COLO668 (cell line): ENCODE measurements around the gene DTX3L.
"Not testable (repeated sequence)": the region's sequence is repeated elsewhere in the genome, so short reads cannot be mapped to it uniquely, and the experiment has no call there.

Experiments
- DNase-seq: peaks from one replicate; lab custom pipeline; 2025; ENCODE audit not compliant: unreplicated experiment; lab: John Stamatoyannopoulos, UW

The DTX3L gene

DNA sequence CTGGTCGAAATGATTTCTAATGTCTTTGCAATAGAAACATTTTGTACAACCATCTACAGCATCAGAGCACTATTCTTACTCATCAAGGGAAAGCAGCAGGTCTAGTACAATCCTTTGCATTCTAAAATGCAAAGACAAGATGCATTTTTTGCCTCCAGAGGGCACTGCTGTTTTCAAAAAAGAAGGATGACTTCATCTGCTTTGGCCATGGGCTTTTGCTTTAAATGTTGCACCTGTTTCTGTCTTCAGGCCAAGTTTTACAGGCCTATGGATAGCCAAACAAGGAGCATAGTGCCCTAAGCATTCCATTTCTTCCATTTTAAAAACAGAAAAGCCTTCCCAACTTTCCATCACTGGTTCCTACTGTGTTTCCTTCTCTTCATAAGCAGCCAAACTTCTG, 3.5 kb upstream of the DTX3L start:
- peak; percentile 23 for DNase-seq

GRCh38 chr3:122562923-122563716, 1.0 kb upstream of the DTX3L start:
- no peak for DNase-seq

DNA sequence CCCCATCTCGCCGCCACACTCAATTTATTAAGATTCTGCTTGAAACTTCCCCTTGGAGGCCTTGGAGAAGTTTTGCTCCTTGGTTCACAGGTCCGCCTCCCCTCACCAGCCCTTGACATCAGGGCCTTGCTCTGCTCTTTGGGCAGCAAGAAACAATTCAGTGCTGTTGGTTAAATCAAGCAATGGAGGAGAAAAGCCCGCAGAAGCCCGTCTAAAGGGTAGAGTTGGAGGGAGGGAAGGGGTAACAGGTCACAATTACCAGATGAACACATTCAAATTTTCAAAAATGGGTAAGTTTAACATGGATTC, 467 bp upstream of the DTX3L start:
- no peak for DNase-seq

GRCh38 chr3:122568131-122568530, 4.0 kb downstream of the DTX3L start:
- DNase-seq: not testable (repeated sequence)

GRCh38 chr3:122568755-122569154, 4.6 kb downstream of the DTX3L start:
- no peak for DNase-seq

- peak; percentile 2 for DNase-seq
These were observed 8.8 kb downstream of the DTX3L start for GRCh38 chr3:122572940-122573412.

GRCh38 chr3:122576174-122576940, 12.2 kb downstream of the DTX3L start:
- no peak for DNase-seq

- DNase-seq: no peak
These were observed 13.4 kb downstream of the DTX3L start, which contains the start of gene PARP15 for GRCh38 chr3:122577409-122578031. PARP15 (plus strand) TSS chr3:122577650; CDS start chr3:122577668, 18 bp downstream.

DNA sequence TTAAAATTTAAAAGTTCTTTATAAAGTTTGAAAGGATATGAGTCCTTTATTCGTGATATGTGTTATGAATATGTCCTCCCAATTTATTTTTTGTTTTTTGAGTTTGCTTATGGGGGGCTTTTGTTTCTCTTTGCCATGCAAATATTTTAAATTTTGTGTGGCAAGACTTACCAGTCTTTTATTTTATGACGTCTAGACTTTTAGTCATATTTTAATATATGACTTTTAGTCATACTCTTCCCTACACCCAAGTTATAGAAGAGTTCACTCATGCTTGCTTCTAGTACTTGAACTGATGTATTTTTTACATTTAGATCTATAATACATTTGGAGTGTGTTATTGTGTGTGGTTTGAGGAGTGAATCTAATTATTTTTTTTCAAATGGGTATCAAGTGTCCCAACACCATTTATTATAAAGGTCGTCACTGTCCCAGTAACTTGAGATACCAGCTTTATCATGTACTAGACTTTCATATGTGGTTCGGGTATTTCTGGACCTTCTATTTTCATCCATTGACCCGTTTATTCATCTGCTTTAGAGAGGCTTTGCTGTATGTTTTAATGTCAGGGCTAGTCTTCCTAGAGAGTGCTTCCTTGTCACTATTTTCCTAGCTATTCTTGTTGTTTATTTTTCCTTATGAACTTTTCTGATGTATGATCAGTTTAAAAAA, 14.1 kb downstream of the DTX3L start:
- no peak for DNase-seq

GRCh38 chr3:122580470-122580869, 16.3 kb downstream of the DTX3L start:
- no peak for DNase-seq

DNA sequence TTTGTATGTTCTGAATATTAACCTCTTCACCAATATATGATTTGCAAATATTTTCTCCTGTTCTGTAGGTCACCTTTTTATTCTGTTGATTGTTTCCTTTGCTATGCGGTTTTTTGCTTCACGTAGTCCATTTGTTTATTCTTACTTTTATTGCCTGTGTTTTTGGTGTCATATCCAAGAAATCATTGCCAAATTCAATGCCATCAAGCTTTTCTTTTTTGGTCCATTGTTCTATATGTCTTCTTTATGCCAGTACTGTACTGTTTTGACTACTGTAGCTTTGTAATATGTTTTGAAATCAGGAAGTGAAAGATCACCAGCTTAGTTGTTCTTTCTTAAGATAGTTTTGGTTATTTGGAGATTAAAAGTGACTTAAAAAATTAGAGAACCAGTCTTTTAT, 17.5 kb downstream of the DTX3L start:
- DNase-seq: no peak

DNA sequence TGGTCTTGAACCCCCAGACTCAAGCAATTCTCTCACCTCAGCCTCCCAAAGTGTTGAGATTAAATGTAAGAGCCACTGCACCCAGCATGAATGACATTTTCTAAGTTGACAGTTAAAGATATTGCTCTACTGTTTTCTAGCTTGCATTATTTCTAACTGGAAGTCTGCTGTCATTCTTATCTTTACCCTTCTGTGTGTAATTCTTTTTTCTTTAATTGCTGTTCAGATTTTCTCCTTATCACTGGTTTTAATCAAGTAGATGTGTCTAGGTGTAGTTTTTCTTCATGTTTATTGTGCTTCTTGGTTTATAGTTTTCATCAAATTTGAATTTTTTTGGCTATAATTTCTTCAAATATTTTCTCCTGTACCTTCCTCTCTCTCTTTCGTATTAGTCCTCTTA, 18.3 kb downstream of the DTX3L start:
- no peak for DNase-seq

DNA sequence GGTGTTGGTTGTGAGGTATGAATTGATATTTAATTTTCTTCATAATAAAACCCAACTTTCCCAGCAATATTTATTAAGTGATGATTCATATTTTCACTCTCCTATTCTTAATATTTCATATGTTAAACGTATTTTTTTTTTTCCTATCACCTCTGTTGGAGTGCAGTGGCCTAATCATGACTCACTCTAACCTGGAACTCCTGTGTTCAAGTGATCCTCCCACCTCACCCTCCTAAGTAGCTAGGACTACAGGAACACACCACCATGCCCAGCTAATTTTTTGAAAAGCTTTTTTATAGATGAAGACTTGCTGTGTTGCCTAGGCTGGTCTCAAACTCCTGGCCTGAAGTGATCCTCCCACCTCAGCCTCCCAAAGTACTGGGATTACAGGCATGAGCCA, 22.0 kb downstream of the DTX3L start:
- DNase-seq: no peak

DNA sequence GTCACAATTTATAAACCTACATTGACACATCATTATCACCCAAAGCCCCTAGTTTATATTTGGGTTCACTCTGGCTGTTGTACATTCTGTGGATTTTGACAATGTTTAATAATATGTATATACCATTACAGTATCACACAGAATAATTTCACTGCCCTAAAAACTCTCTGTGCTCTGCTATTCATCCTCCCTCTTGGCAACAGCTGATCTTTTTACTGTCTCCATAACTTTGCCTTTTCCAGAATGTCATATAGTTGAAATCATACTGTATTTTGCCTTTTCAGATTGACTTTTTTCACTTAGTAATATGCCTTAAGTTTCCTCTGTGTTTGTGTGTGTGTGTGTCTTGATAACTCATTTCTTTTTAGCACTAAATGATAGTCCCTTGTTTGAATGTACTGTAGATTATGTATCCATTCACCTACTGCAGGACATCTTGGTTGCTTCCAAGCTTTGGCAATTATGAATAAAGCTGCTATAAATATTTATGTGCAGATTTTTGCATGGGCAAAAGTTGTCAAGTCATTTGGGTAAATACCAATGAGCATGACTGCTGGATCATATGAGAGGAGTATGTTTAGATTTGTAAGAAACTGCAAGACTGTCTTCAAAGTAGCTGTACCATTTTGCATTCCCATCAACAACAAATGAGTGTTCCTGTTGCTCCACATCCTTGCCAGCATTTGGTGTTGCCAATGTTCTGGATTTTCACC, 22.8 kb downstream of the DTX3L start:
- DNase-seq: no peak

DNA sequence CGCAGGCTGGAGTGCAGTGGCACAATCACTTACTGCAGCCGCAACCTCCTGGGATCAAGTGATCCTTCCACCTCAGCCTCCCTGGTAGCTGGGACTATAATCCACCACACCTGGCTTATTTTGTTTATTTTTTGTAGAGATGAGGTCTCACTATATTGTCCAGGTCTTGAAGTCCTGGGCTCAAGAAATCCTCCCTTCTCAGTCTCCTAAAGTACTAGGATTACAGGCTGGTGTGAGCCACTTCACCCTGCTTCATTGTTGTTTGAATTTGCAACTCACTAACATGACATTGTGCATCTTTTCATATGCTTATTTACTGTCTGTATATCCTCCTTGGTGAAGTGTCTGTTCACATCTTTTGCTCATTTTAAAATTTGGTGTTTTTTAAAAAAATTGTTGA, 23.4 kb downstream of the DTX3L start:
- DNase-seq: no peak

- DNase-seq: no peak
These were observed 25.2 kb downstream of the DTX3L start for GRCh38 chr3:122589297-122589696.

DNA sequence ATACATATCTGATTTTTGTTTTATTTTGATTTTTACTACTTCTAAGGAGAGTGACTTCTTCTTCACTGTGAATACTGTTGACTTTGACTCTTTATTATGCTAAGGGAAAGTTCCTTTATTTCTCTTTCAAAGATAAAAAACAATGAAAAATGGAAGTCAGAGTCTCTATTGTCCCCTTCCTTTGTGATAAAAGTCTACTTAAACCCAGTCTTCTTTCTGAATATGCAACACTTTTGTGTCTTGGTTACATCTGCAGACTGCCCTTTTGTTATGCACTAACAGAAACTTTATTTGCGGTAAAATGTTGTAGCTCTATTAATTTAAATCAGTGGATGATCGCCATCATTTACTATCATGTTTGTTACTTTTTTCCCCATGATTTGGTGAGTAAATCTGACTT, 26.5 kb downstream of the DTX3L start:
- no peak for DNase-seq

GRCh38 chr3:122594025-122594424, 29.9 kb downstream of the DTX3L start:
- no peak for DNase-seq

DNA sequence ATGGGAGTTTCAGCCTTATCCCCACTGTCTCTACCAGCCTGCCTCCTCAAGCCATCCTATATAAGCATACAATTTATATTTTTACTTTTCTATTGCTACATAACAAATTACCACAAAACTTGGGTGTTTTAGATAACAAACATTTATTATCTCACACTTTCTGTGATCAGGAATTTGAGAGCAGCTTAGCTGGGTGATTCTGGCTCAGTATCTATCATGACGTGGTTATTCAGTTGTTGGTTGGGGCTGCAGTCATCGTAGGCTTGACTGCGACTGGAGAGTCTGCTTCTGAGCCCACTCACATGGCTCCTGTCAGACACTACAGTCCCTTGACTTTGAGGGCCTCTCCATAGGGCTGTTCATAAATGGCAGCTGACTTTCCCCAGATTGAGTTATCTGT, 34.0 kb downstream of the DTX3L start:
- no peak for DNase-seq

- no peak for DNase-seq
These were observed 34.4 kb downstream of the DTX3L start for GRCh38 chr3:122598556-122598955.
